Measurements from ENCODE around the gene ANKHD1.
A peak's percentile ranks its signal among the peaks of the same experiment; 100 is the strongest.

GRCh38 chr5:140362875-140363630, 38.6 kb upstream of the ANKHD1 start:
- TF ChIP-seq CTCF (IDR thresholded peaks at IDR 0.05) (peak; percentile 89 to 97 (median 93)), EP300 (IDR thresholded peaks at IDR 0.05; ENCODE audit: low read depth) (no peak)

Data from transverse colon (tissue), 3 donors.